Glomerular endothelial cell (primary cell): ENCODE data around the gene SNX30. TPM values are rescaled to one million over a fixed set of nuclear protein-coding genes. Genes with fewer than 3 reads are reported as not detected.

Experiments used
- DNase-seq: peaks from one replicate; pipeline ENCODE4 v3.0.0-alpha.2; 2011; ENCODE audit warnings: low read depth, low spot score; ENCODE audit errors: extremely low read depth
- total RNA-seq: library from RNA; depleted of rRNA; stranded (reverse); fragments of >200 nt; gene quantifications from 2 replicates; pipeline ENCODE4 v1.2.3, GENCODE V29; 2015

Gene SNX30
- total RNA-seq, 1 donor from 2014 or later: 10.7 TPM

- no peak for DNase-seq
Measured at GRCh38 chr9:112873773-112874405, 123.3 kb downstream of the SNX30 start.

GRCh38 chr9:112878752-112879151, 128.2 kb downstream of the SNX30 start:
- DNase-seq: no peak

GRCh38 chr9:112880650-112881049, 130.1 kb downstream of the SNX30 start:
- DNase-seq: no peak

- DNase-seq: no peak
Measured at GRCh38 chr9:112881331-112881730, 130.8 kb downstream of the SNX30 start.

GRCh38 chr9:112884101-112884500, 133.5 kb downstream of the SNX30 start:
- DNase-seq: no peak

GRCh38 chr9:112884721-112885120, 134.2 kb downstream of the SNX30 start:
- DNase-seq: no peak

GRCh38 chr9:112885324-112885723, 134.8 kb downstream of the SNX30 start:
- no peak for DNase-seq

GRCh38 chr9:112886351-112886750, 135.8 kb downstream of the SNX30 start:
- DNase-seq: no peak

GRCh38 chr9:112887381-112887780, 136.8 kb downstream of the SNX30 start:
- no peak for DNase-seq

GRCh38 chr9:112890106-112891081, 139.8 kb downstream of the SNX30 start, which contains the start of gene SLC46A2:
Gene SLC46A2 (minus strand): TSS chr9:112890876. CDS start chr9:112890681, 195 bp downstream.
- DNase-seq: no peak

- no peak for DNase-seq
Measured at GRCh38 chr9:112891521-112891920, 141.0 kb downstream of the SNX30 start.

- no peak for DNase-seq
Measured at GRCh38 chr9:112892981-112893380, 142.4 kb downstream of the SNX30 start.

- peak; percentile 14 for DNase-seq
Measured at GRCh38 chr9:112894041-112894440, 143.5 kb downstream of the SNX30 start.

GRCh38 chr9:112894699-112895098, 144.1 kb downstream of the SNX30 start:
- DNase-seq: no peak

- DNase-seq: no peak
Measured at GRCh38 chr9:112896131-112896530, 145.6 kb downstream of the SNX30 start.

- no peak for DNase-seq
Measured at GRCh38 chr9:112898872-112899311, 148.3 kb downstream of the SNX30 start.

- DNase-seq: no peak
Measured at GRCh38 chr9:112900488-112900887, 149.9 kb downstream of the SNX30 start.

- DNase-seq: no peak
Measured at GRCh38 chr9:112900901-112901300, 150.3 kb downstream of the SNX30 start.

GRCh38 chr9:112905084-112905483, 154.5 kb downstream of the SNX30 start:
- DNase-seq: no peak

GRCh38 chr9:112911736-112912135, 161.2 kb downstream of the SNX30 start:
- DNase-seq: no peak

GRCh38 chr9:112912636-112913035, 162.1 kb downstream of the SNX30 start:
- DNase-seq: no peak

- no peak for DNase-seq
Measured at GRCh38 chr9:112913326-112913725, 162.8 kb downstream of the SNX30 start.
